GM13977 (cell line): Measurements from ENCODE around the gene MYL2.

Experiments
- DNase-seq: peaks from one replicate; pipeline ENCODE4 v3.0.0; 2012; ENCODE audit warnings: low spot score
- in situ Hi-C: fragments of 300-500 bp; cut with MboI; formaldehyde crosslinking; loops from one replicate; pipeline ENCODE4 v1.12.0; 2022; ENCODE audit warnings: low sequenced_read_pairs, low pct_unique_long_range_greater_than_20kb, mixed read lengths, inconsistent platforms; ENCODE audit not compliant: unreplicated experiment
- TF ChIP-seq, protein P1 (sequence below): IDR thresholded peaks from 2 replicates; pipeline ENCODE4 v1.5.1; 2012; ENCODE audit warnings: mild to moderate bottlenecking, control low read depth; ENCODE audit not compliant: insufficient read depth; ENCODE audit errors: extremely low read depth, missing control alignments

MYL2 gene

GRCh38 chr12:110888256-110888991, 32.0 kb downstream of the MYL2 start:
- in situ Hi-C loops: no loop called here
- TF ChIP-seq, protein P1, sequence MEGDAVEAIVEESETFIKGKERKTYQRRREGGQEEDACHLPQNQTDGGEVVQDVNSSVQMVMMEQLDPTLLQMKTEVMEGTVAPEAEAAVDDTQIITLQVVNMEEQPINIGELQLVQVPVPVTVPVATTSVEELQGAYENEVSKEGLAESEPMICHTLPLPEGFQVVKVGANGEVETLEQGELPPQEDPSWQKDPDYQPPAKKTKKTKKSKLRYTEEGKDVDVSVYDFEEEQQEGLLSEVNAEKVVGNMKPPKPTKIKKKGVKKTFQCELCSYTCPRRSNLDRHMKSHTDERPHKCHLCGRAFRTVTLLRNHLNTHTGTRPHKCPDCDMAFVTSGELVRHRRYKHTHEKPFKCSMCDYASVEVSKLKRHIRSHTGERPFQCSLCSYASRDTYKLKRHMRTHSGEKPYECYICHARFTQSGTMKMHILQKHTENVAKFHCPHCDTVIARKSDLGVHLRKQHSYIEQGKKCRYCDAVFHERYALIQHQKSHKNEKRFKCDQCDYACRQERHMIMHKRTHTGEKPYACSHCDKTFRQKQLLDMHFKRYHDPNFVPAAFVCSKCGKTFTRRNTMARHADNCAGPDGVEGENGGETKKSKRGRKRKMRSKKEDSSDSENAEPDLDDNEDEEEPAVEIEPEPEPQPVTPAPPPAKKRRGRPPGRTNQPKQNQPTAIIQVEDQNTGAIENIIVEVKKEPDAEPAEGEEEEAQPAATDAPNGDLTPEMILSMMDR: peak; percentile 2
- DNase-seq: no peak

DNA sequence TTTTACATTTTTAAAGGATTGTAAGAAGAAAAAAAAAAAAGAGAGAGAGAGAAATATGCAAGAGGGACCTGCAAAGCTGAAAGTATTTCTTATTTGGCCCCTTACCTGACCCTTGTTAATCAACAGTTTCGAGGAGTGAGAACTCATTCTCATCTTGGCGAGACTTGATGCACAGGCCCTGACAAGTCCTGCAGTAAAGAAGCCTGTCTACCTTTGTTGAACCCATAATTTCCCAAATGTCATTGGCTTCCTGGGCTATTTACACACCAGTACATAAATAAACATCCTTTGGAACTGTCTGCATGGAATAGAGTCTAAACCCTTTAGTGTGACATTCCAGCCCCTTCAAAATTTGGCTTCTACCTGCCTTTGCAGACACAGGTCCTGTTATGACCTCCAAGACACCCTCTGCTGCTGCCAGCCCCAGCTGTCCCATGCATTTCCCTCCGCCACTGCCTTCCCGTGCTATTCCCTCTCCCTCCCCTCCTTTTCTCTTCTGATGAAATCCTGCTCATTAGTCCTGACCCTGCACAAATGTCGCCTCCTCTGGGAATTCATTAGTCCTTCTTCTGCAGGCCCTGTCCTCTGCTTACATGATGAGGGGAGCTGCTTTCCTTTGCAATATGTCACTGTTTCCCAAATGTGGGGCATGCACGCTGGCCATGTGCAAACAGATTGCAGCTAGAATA, 35.1 kb downstream of the MYL2 start:
- TF ChIP-seq, protein P1: no peak
- no peak for DNase-seq
- in situ Hi-C loops: no loop called here

- TF ChIP-seq, protein P1: no peak
- in situ Hi-C loops: no loop called here
Observed at GRCh38 chr12:110883251-110883650, 37.1 kb downstream of the MYL2 start.

GRCh38 chr12:110880651-110881050, 39.7 kb downstream of the MYL2 start:
- TF ChIP-seq, protein P1: no peak
- DNase-seq: no peak
- in situ Hi-C loops: no loop called here

More at GRCh38 chr12:110883251-110883650, 37.1 kb downstream of the MYL2 start:
- DNase-seq: no peak

GRCh38 chr12:110874781-110875180, 45.6 kb downstream of the MYL2 start:
- in situ Hi-C loops: no loop called here
- no peak for DNase-seq
- TF ChIP-seq, protein P1: no peak

DNA sequence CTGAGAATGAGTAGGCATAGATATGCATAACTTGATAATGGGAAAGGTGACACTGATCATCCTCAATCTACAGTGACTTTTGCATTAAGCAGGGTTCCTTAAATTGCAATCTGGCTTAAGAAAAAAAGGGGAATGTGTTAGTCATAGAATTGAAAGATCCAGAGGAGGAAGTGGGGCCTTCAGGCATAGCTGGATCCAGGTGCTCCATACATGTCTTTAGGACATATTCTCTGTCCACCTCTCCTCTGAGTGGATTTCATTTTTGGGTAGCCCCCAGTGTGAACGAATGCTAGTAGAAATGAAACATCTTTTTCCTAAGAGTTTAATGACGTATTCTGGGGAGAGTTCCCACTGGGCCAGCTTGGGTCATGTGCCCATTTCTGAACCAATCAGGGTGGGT, 46.0 kb downstream of the MYL2 start:
- in situ Hi-C loops: no loop called here
- TF ChIP-seq, protein P1: no peak
- DNase-seq: no peak
